GM12878 (cell line): ENCODE results near the gene NT5DC4. TPM values are rescaled to one million over a fixed set of nuclear protein-coding genes. Genes with fewer than 3 reads are reported as not detected.

Experiments
- BACH1 ChIP-seq: fragments of 450-650 bp; IDR thresholded peaks from 2 replicates; pipeline ENCODE4 v1.6.1; 2017; ENCODE audit warnings: mild to moderate bottlenecking, borderline replicate concordance
- CUX1 ChIP-seq: IDR thresholded peaks from 2 replicates; pipeline ENCODE4 v1.6.1; 2012; ENCODE audit warnings: improper control_type of control experiment, low read depth, low read length; ENCODE audit not compliant: insufficient replicate concordance
- DPF2 ChIP-seq: fragments of 450-650 bp; IDR thresholded peaks from 2 replicates; pipeline ENCODE4 v1.6.1; 2017; ENCODE audit warnings: mild to moderate bottlenecking
- ELK1 ChIP-seq: IDR thresholded peaks from 2 replicates; pipeline ENCODE4 v1.6.1; 2012; ENCODE audit warnings: low read depth, low read length, improper control_type of control experiment
- HDGF ChIP-seq: fragments of 450-650 bp; IDR thresholded peaks from 2 replicates; pipeline ENCODE4 v1.6.1; 2016; ENCODE audit warnings: antibody characterized with exemption
- HSF1 ChIP-seq: fragments of 150-350 bp; IDR thresholded peaks from 2 replicates; pipeline ENCODE4 v1.6.1; 2014; ENCODE audit warnings: mild to moderate bottlenecking, low read depth, low read length
- IRF3 ChIP-seq: fragments of 450-650 bp; IDR thresholded peaks from 2 replicates; pipeline ENCODE4 v1.6.1; 2014; ENCODE audit warnings: mild to moderate bottlenecking
- RELA ChIP-seq: fragments of 450-650 bp; IDR thresholded peaks from 2 replicates; pipeline ENCODE4 v1.8.0; 2014; ENCODE audit warnings: borderline replicate concordance; ENCODE audit not compliant: partially characterized antibody
- SIX5 ChIP-seq: IDR thresholded peaks from 2 replicates; pipeline ENCODE4 v1.6.1; 2011; ENCODE audit warnings: mild to moderate bottlenecking, low read depth, low read length, moderate library complexity; ENCODE audit not compliant: severe bottlenecking
- TARDBP ChIP-seq: IDR thresholded peaks from 2 replicates; pipeline ENCODE4 v1.6.1; 2016; ENCODE audit warnings: borderline replicate concordance
- ZZZ3 ChIP-seq: IDR thresholded peaks from 2 replicates; pipeline ENCODE4 v1.6.1; 2011; ENCODE audit warnings: low read depth; ENCODE audit not compliant: control insufficient read depth, insufficient read length
- polyA plus RNA-seq, 11 experiments: library from polyadenylated mRNA; depleted of rRNA in 4 of 11; unstranded in 6 of 11; stranded (reverse) in 5 of 11; fragments of >200 nt; fragmentation: Nextera tagmentation in 4 of 11; fragmentation: Illumina TruSeq in 1 of 11; extraction: Ambion mirVana in 4 of 11; extraction: Trizol in 1 of 11; gene quantifications; 1 replicate in 1 of 11; 2 replicates in 10 of 11; pipeline versions ENCODE4 v1.2.1 to v1.2.3, GENCODE V29; 2011 to 2016; ENCODE audit warnings: inconsistent platforms in 2 of 11, missing spikeins in 2 of 11, low read depth in 1 of 11
- total RNA-seq, 4 experiments: library from RNA; depleted of rRNA in 3 of 4; stranded (reverse); fragments of >200 nt in 3 of 4; fragmentation: Illumina TruSeq in 1 of 4; extraction: Trizol in 1 of 4; gene quantifications; 2 replicates each; pipeline versions ENCODE4 v1.2.1 to v1.2.3, GENCODE V29; 2013 to 2021

Gene NT5DC4
- total and polyA plus RNA-seq, 10 of the 15 experiments (the other 5 are each of a cell fraction or from before 2014, with no cell fraction given): 0.04 to 2.6 (median 0.32) TPM; not detected in 2

GRCh38 chr2:112684415-112684775 is 36.4 kb upstream of the NT5DC4 start (continued):
- no peak for TF ChIP-seq ZZZ3
- no peak for TF ChIP-seq SIX5
- no peak for TF ChIP-seq HDGF
- TF ChIP-seq CUX1: no peak
- no peak for TF ChIP-seq HSF1
- TF ChIP-seq TARDBP: no peak
- no peak for TF ChIP-seq DPF2
- TF ChIP-seq RELA: no peak
- TF ChIP-seq ELK1: no peak
- TF ChIP-seq IRF3: no peak
- no peak for TF ChIP-seq BACH1
